COLO829 (cell line): ENCODE measurements around the gene DHRS1.

Experiments
- DNase-seq: peaks from one replicate; pipeline ENCODE4 v3.0.0; 2012; ENCODE audit warnings: low spot score

DHRS1 gene

DNA sequence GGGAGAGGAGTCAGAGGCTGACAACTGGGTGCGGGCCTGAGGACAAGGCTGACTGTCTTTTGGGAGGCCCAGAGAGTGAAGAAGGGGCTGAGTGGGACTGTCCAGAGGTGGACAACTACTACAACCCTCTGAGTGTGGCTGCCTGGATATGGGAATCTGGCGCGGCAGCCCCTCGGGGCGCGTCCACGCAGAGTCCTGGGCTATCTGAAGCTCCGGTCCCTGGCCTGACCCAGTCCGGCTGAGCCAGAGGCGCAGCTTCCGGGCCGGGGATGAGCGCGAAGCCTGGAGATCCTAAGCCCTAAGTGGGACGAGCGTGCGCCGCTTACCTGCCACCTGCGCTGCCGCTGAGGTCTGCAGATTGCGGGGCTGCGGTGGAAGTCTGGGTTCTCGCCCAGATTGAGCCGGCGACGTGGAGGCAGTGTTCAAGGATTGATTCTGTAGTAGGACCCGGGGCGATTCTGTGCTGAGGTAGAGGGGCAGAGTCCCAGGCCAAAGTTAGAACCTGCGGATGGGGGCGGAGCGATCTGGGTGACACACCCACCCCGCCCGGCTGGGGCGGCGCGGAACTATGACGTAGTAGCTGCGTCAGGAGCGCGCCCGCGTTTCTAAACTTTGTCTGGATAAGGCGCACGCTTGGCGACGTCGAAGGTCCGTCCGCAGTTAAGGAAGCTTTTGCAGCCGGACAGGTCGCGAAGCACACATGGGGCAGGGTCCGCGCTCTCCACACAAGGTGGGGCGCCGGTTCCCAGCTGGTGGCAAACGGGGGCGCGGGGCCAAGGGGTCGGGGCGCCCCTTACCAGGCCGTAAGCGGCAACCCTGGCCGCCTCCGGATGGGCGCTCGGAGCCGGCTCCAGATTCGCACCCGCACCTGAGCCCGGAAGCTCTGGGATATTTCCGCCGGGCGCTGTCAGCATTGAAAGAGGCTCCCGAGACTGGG is at the start of gene DHRS1, which contains the start of gene NOP9:
DHRS1 (minus strand) TSS at position 526 of the 937 bp plus-strand sequence. CDS start 674 bp downstream, outside the sequence.
NOP9 (plus strand) TSS at position 596 of the 937 bp plus-strand sequence; CDS start at position 701, 105 bp downstream.
- DNase-seq = peak; percentile 94

DNA sequence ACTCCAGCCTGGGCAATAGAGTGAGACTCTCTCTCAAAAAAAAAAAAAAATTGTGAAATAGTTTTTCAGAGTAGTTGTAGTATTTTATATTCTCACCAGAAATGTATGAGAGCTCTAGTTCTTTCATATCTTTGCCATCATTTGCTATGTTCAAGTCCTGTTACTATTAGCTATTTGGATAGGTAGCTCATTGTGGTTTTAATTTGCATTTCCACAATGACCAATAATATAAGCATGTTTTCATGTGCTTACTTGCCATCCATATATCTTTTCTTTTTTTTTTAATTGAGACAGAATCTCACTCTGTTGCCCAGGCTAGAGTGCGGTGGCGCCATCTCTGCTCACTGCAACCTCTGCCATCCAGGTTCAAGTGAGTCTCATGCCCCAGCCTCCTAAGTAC is 48.6 kb upstream of the DHRS1 start:
- no peak for DNase-seq

DNA sequence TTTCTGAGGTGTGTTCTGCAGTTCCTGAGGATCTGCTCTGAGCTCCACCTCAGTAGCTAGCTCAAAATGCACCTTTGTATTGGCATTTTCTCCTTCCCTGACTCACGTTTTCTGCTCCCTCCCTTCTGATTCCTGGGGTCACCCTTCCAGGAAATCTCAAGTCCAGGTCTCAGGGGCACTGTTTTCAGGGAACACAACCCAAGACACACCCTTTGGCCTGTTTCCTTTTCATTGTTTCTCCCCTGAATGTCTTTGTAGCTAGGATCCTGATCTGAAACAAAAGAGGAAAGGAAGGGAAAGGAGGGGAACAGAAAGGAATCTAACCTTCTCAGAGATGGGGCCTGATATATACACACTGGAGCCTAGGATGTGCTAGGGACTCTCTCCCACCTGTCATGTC is 47.6 kb upstream of the DHRS1 start:
- DNase-seq = no peak

DNA sequence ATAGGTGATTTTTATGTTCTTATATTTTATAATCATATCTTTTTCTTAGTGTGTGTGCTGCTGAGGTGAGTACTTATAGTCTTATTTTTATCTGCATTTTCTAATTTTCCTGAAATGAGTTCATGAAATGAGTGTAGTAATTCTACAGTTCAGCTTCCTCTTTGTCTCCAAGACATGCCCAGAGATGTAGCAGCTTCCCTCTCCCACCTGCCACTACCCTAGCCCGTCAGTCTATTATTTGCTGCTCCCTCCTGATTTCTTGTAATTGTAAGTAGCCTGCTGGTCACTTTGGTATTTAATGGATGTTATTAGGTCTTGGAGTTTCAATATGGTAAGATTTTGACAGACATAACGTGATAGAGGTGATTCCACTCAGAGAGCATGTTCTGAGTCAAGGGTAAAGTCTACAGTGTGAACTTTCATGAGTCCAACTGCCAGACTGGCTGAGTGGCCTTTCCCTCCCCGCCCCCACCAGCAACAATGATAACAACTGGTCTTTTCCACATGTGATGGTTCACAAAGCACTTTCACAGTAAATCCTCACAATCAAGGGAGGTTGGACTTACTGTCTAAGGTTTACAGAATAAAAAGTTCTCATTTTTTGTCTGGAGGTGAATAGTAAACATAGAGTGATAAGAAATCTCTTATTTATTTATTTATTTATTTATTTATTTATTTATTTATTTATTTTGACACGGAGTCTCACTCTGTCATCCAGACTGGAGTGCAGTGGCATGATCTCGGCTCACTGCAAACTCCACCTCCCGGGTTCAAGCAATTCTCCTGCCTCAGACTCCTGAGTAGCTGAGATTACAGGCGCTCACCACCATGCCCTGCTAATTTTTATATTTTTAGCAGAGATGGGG is 44.4 kb upstream of the DHRS1 start:
- no peak for DNase-seq

DNA sequence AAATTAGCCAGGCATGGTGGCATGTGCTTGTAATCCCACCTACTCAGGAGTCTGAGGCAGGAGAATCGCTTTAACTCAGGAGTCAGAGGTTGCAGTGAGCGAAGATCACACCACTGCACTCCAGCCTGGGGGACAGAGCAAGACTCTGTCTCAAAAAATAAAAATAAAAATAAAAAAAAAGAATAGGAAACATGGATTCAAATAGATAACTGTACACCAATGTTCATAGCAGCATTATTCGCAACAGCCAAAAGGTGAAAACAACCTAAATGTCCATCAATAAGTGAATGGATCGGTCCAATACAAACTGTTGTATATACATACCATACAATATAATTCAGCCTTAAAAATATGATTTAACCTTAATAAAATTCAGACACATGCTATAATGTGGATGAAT is 43.3 kb upstream of the DHRS1 start:
- DNase-seq = no peak

DNA sequence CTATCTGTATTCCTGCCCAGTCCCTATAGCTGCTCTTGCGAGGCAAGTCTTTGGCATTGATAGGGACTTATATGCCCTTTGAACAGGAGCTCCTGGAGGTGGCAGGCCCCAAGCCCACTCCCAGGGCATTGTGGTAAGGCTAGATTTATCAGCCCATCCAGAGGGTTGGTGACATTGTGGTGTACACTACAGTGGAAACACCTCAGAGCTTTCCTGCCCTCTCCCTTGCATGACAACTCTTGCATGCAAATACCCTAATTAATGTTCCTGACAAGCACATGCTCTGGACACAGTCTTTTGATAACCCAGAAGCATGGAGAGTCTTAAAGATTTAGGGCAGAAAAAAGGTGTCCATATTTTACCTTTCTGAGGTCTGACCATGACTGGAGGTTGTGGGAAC is 41.0 kb upstream of the DHRS1 start:
- DNase-seq = no peak

DNA sequence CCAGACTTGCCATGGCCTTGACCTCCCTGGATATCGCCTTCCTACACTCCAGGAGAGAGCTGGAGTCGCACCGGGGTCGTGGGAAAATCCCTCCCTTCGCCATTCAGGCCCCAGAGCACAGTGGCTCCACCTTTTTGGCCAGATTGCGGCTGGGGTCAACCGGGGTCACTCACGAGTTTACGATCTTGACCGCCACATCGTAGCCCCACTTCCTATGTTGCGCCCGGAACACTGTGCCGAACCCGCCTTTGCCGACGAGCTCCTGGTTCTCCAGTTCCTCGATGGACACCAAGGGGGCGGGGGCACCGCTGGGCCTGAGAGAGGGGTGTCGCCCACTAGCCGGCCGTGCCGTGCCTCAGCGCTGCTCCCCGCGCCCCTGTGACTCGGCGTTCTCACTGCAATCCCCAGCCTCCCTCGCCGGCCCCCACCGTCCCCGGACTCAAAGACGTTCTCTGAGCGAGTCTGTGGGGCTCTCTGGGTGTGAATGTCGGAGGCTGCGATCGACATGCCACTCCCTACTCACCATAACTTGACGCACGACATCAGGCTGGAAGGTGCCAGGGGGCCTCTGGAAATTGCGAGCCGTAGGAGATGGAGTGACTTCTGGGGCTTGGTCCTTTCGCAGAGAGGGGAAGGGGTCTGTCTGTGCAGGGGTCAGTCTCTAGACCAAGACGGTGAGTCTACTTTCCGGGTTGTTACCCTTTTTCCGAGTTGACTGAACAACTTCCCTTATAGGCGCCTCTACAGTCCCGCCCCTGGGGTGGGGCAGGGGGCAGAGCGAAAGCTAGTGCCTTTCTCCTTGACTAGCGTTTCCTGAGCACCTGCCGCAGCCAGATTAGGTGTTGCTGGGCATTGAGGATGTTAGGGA is 39.9 kb upstream of the DHRS1 start, which contains the start of gene RIPK3:
RIPK3 (minus strand) TSS at position 708 of the 868 bp plus-strand sequence; CDS start at position 543, 165 bp downstream.
- DNase-seq = no peak

DNA sequence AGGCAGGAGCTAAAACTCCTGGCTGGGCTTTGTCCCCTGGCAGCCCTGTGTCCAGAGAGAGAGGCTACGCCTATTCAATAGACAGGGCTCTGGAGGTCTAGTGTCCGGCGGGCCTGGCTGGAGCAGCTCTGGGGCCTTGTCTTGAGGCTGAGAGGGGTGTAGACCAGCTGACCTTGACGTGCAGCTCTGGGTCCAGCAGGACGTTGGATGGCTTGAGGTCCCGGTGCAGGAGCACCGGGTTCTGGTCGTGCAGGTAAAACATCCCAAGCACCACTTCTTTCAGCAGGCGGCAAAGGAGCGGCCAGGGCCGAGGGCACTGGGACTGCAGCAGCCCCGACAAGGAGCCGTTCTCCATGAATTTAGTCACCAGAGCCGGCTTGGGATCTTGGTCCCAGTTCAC is 39.3 kb upstream of the DHRS1 start:
- DNase-seq = no peak

DNA sequence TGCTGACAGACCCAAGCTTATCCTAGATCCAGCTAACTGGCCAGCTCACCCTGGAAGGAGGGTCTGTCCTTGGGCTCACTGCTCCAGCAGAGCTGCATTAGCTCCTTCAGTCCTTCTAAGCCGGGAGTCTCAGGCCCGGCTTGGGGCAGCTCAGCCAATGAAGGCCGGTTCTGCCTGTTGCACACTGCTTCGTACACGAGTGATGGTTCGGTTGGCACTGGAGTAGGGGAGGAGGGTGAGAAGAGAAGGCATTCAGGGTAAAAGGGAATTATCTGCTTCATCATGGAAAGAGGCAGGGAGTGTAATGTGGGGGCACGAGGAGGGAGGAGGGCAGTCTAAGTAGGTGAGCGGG is 38.2 kb upstream of the DHRS1 start:
- no peak for DNase-seq

DNA sequence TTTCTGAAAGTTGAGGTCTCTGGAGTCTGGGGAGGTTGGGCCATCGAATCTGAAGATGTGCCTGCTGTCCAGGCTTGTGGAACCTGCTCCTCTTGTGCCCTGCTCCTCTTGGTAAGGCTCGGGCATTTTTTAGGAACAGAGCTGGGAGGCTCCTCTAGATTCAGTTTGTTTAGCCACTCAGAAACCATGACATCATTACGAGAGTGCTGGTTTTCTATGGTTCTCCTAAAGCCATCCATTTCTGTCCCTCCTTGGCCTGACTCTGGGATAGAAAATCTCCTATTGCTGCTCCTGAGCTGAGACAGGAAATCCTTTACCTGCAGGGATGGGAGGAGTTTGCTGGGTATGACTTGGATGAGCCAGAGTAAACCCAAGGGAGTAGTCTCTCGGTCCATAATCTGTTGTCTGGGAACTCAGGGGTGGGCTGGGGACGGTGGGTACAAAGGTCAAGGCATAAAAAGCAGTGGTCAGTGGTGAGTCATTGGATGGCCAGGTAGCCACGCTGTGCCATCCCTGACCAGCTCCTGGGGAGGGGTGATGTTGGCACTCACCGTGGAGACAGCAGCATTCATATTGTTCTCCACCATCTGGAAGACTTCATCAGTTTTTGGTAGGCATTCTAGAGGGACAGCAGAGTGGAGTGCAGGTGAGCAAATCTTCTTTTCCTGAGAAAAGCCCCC is 37.7 kb upstream of the DHRS1 start:
- DNase-seq = no peak

DNA sequence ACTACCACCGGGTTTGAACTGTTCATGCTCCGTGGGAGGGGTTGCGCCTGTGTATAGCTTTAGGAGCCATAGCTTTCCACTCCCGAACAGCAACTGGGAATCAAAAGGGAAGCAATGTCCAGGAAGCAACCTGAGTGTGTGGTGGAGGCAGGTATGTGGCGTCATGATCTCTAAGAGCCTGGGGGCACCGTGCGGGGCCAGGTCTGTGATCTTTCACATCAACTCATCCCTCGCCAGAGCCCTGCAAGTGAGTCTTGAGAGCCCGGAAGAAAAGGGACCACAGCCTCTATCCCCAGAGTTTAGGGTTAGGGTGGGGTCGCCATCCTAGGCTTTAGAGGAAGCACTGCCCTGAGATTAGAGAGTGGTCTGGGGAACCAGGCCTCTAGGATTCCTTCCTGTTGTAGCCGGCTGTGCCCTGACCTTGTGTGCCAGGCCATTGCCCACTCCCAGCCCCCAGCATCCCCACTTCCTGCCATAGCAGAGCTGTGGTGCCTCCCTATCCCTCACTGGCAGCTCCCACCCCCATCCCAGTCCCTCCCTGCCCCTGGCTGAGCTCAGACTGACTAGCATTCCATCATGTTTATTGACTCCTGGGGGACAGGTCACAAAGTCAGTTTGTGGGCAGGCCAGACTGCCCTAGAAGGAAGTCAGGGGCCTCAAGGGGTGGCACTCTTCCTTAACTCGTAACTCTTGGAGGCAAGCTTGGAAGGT is 36.0 kb upstream of the DHRS1 start:
- no peak for DNase-seq

DNA sequence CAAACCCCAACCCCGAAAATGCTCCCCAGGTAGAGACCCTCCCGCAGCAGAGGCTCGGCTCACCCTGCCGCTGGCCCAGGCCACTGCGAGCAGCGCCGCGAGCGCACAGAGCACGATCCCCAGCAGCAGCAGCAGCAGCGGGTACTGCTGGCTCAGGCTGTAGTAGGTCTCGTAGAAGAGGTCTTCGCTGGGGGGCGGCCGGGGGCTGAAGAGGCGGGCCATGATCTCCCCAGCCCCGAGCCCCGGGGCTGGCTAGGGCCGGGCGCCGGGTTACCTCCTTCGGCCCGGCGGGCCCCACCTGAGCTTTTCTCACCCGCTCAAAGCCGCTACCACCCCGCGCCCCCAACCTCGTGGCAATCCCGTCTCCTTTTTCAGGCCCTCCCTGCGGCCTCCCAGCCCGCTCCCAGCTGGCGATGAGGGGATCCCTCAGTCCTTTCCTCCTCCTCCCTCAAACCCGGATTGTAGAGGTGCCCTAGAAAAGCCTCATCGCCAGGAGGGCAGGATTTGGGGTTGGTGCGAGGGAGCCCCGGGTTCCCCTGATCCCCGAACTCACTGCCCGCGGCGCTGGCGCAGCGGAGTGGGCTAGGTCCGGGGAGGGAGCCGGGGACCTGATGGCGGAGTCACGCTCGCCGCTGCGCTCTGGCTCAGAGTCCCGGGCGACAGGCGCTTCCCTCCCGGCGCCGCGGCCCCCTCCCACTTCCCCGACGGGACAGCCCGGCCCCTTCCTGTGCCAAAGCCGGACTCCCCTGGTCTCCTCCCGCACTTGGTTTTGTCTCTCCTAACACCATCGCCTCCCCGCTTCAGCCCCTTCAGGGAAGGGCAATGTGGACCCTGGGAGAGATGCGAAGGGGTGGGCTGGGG is 35.1 kb upstream of the DHRS1 start, which contains the start of gene ADCY4:
ADCY4 (minus strand) TSS at position 641 of the 861 bp plus-strand sequence; CDS start at position 222, 419 bp downstream.
- DNase-seq = no peak

DNA sequence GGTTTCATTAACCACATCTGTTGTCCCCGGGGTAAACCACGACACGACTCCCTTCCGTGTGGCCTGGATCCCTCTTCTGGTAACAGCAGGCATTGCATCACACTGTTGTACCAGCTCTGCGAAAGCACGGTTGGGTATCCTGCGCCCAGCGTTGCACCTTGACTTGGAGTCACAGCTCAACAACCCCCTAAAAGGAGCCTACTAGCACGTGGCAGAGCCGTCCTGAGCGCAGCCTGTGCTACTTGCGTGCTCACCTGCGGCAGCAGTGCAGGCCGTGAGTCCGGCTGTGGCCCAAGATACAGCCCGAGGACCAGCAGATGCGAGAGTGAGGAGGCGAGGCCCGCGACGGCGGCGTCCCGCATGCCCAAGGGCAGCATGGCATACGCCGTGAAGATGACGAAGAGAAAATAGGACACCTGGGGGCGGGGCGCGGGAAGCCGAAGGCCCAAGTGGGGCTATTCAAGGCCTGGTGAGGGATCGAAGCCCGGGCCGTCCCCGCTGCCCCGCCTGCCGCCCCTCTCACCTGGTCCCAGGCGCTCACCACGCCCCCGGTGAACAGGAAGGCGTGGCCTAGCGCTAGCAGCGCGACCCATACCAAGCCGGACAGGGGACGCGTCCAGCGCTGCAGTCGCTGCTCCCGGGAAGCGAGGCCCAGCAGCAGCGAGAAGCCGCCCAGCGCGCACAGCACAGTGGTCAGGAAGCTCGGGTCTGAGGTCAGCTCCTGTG is 32.9 kb upstream of the DHRS1 start:
- peak; percentile 60 for DNase-seq

DNA sequence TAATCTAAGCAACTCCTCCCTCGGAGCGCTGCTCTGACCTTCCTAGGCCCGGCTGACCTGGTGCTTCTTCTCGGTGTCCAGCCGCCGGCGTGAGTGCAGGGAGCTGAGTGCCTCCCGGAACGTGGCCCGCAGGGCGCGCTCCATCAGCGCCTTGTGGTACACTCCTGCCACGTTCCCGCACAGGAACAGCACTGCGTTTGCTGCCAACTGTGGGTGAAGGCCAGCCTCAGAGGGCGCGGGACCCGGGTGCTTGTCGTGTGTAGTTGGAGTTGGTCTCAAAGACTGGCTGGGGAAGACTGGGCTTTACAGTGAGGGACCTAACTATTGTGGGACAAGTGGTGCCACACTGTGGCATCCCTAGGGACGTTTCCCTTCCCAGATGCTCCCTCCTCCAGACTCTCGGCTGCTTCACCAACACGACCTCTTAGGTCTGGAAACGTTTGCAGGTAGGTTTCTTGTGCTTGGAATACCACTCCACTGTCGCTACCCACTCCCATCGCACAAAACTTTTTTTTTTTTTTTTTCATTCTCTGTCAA is 32.2 kb upstream of the DHRS1 start:
- no peak for DNase-seq

DNA sequence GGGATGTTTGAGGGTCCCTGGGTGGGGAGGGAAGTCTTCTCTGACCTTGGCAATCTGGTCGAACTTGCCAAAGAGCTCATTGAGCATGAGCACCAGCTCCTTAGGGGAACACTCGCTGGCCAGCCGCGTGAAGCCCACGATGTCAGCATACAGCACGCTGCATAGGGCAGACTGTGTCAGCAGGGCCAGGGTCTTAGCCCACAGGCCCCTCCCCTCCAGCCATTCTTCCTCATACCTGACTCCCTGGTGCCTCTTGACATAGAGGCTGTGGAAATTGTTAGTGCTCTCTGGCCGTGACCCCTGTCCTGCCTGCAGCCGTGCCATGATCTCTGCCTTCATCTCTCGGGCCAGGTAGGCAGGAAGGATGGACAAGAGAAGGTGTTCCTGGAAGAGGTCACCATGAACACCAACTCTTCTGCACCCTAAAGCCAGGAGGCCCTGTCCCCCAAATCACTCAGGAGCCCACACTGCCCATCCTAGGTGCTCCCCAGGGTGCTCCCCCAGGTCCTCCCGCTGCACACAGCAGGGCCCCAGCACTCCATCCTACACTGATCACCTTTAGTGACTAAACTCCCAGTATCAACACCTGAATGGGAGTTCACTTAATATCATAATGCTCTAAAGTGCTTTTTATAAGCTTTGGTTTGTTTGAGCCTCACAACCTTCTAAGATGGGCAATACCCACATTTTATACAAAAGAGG is 31.5 kb upstream of the DHRS1 start:
- no peak for DNase-seq

DNA sequence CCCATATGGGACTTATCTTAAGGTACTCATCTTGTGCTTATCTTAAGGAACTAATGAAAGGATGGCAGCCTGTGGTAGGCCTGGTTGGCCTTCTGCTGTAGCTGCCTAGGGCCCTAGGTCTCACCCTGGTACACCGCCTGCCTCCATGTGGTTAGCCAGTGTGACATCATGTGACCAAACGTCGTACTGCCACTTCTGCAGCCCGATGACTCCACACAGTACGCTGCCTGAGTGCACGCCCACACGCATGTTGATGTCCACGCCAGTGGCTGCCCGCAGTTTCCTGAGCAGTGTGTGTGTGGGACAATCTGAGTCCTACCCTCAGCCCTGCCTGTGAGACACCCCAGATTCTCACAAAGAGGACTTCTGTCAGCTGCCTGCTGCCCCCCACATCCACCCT is 30.2 kb upstream of the DHRS1 start:
- DNase-seq = no peak

DNA sequence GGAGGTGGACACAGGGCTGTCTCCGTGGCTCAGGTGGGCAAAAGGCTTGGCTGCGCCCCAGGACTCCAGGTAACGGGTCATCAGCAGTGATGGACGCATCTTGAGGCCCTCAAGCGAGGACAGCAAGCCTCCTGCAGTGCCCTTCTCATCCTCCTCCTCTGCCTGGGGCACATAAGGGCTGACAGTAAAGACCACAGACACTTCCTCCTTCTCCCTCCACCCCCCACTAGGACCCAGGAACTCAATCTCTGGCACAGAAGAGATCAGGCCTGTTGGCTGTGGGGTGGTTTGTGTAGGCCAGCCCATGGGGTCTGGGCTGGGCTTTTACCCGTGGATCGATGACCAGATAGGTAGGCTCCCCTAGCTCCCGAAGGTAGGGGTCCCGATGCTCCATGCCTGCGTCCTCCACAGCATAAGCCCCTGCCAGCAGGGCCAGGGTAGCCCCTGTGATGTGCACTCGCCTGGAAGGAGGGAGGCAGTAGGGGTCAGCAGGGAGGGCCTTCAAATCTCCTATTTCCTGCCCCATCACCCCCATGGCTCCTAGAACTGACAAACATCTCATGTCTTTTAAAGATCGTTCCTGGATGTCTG is 29.6 kb upstream of the DHRS1 start:
- DNase-seq = no peak
